Superior temporal gyrus (tissue), 1 donor: ENCODE data around the gene ZNF148.

ENCODE experiments used
- DNase-seq: peaks from one replicate; pipeline ENCODE4 v3.0.0-alpha.2; 2016; ENCODE audit errors: extremely low spot score

The ZNF148 gene

DNA sequence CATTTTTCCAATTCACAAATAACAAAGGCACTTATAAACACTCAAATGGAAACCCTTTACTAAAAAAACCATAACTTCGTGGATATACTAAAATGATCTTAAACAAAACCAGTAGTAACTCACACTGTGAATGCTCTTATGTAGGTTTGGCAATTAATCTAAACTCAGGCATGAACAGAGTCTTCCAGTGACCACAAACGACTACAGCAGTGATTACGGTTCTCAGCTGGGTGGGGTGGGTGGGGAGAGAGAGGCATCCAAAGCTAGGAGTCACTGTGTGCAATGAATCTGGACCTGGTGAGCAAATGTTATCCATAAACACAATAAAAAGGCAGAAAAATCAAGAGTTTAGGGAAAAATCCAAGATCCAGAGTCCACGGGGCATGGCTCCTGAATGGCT lies 183.9 kb downstream of the ZNF148 start:
- DNase-seq, result no peak

GRCh38 chr3:125190786-125191185 lies 184.3 kb downstream of the ZNF148 start:
- DNase-seq, result no peak

DNA sequence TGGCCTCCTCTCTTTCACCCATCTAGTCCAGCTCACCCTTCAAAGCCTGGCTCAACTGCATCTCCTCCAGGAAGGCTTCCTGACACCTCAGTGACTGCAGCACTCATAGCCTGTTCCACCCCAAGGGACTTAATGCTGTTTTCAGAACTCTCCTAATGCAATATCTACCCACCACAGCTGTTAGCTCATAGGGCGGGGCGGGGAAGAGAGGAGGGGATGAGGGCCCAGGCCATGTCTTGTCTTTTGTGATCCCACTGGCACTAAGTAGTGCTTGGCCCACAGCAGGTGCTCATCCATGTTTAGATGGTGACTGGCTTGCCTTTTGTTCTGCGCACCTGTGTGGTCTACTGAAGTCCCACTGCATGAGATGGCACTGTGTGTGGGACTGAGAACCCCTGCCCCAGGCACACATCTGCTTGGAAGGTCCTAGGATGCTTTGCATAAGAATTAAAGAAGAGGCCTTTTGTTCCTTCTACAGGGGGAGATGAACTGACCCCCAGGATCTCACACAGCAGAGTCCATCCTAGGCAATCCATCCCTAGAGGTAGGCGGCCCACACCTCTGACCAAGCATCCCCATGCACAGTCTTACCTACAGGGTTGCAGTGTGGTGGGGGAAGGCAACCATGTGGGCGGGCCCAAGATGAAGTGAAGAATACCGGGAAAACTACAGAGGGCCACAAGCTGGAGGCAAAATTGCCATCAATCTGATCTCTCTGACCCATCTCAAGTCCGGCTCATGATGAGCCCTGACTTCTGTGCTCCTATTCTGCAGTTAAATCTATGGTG lies 185.6 kb downstream of the ZNF148 start:
- no peak for DNase-seq

GRCh38 chr3:125188955-125189354 lies 186.2 kb downstream of the ZNF148 start:
- no peak for DNase-seq

- DNase-seq, result no peak
Measured at GRCh38 chr3:125187599-125187910, 187.6 kb downstream of the ZNF148 start.

GRCh38 chr3:125186800-125187598 lies 188.1 kb downstream of the ZNF148 start:
- no peak for DNase-seq

DNA sequence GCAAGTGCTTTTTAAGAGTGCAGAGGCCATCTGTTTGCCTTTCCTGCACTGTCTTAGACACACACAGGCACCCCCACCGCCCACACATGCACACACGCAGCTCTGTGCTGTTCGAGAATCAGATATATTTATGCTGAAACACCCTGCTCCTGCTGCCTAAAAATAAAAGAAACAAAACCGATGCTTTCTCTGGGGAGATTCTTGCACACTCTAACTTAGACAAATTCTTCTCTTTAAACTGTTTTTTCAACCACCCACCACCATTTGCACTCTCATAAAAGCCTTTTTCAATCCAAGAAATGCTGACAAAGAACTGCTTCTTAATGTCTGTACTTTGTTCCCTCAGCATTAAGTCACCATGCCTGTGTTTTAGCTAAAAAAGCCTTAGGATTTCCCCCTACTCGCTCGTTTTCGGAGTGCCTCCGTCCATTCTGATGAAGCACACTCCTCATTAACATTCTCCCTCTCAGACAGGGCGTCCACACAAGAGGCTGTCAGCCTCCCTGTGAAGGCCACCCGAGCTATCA lies 188.8 kb downstream of the ZNF148 start:
- peak; percentile 63 for DNase-seq

GRCh38 chr3:125185805-125186204 lies 189.3 kb downstream of the ZNF148 start:
- DNase-seq, result no peak

DNA sequence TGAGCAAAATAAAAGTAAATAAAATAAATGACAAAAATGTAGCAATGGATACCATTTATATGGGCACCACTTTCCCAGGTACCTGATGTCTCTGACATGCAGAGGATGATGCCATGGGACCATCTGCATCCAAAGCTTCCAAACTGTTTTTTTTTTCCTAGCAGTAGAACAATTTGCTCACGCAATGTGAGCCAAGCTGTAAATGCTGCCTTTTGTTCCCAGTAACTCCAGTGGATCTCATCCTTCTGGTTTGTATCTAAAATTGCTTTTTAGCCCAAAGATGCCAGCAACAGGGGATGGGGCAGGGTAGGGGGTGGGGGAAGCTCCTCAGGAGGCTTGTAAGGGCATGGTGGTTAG lies 195.3 kb downstream of the ZNF148 start:
- DNase-seq, result peak; percentile 32

DNA sequence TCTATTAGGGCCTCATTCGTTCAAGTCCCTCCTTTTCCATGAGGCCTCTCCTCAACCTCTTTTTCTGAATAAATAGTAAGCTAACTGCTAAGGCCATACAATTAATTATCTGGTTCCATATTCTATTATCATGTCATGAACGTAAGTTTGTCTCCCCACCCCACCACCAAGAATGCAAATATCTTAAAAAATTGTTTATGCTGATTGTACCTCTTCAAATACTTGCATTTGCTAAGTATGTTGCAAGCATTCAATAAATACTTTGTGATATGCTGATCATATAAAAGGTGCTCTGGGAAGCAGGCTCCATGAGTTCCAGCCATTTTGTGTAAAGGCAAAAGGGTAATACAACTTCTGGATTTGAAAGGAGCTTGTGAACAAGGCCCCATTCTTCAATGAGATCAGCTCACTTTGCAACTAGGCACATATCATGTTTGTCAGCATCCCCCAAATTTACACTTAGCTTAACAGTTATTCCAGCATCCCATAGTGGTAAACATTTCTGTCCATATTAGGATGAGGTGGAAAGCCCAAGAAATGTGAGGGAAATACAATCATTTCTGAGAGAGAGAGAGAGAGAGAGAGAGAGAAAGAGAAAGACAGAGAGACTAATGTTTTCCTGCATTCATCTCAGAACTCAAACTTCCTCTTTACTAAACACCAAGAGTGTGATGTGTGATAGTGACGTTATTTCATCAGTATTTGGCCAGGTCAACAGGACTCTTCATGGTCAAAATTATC lies 195.8 kb downstream of the ZNF148 start:
- peak; percentile 19 for DNase-seq

GRCh38 chr3:125177746-125178145 lies 197.4 kb downstream of the ZNF148 start:
- no peak for DNase-seq
